GM19099 (cell line): ENCODE data around the gene DNMT3A.

Experiments
- POLR2A ChIP-seq: IDR thresholded peaks from 3 replicates; pipeline ENCODE4 v1.6.1; 2011; ENCODE audit warnings: low read depth; ENCODE audit not compliant: insufficient read length; ENCODE audit errors: extremely low read depth

Gene DNMT3A

GRCh38 chr2:25328152-25329085, 13.3 kb downstream of the DNMT3A start:
- TF ChIP-seq POLR2A: no peak

GRCh38 chr2:25326326-25327013, 15.3 kb downstream of the DNMT3A start:
- no peak for TF ChIP-seq POLR2A

GRCh38 chr2:25324905-25325592, 16.7 kb downstream of the DNMT3A start:
- no peak for TF ChIP-seq POLR2A

GRCh38 chr2:25324251-25324650, 17.5 kb downstream of the DNMT3A start:
- TF ChIP-seq POLR2A: no peak

GRCh38 chr2:25323610-25324189, 18.0 kb downstream of the DNMT3A start:
- TF ChIP-seq POLR2A: no peak

- TF ChIP-seq POLR2A: no peak
These were observed 18.6 kb downstream of the DNMT3A start for GRCh38 chr2:25323042-25323514.

GRCh38 chr2:25322312-25322711, 19.4 kb downstream of the DNMT3A start:
- no peak for TF ChIP-seq POLR2A

- no peak for TF ChIP-seq POLR2A
These were observed 21.6 kb downstream of the DNMT3A start for GRCh38 chr2:25320077-25320476.

- no peak for TF ChIP-seq POLR2A
These were observed 25.6 kb downstream of the DNMT3A start for GRCh38 chr2:25316101-25316500.

- no peak for TF ChIP-seq POLR2A
These were observed 26.4 kb downstream of the DNMT3A start for GRCh38 chr2:25315316-25315680.

- TF ChIP-seq POLR2A: peak; percentile 51
These were observed 27.0 kb downstream of the DNMT3A start for GRCh38 chr2:25314514-25315315.

GRCh38 chr2:25313711-25314513, 27.8 kb downstream of the DNMT3A start:
- no peak for TF ChIP-seq POLR2A

GRCh38 chr2:25312958-25313710, 28.6 kb downstream of the DNMT3A start:
- TF ChIP-seq POLR2A: no peak

GRCh38 chr2:25311865-25312575, 29.7 kb downstream of the DNMT3A start:
- no peak for TF ChIP-seq POLR2A
